ENCODE results near the gene ZNF18.

- TF ChIP-seq EZH2 (IDR thresholded peaks at IDR 0.05; ENCODE audit: low read depth, unreplicated experiment): no peak
- no peak for TF ChIP-seq ETS1 (IDR thresholded peaks at IDR 0.05)
- TF ChIP-seq POLR2AphosphoS5 (IDR thresholded peaks at IDR 0.05; ENCODE audit: low read depth): no peak
- TF ChIP-seq CTCF (conservative IDR thresholded peaks at IDR 0.05; ENCODE audit: low read depth in 2 of 2): no peak
- TF ChIP-seq NANOG (IDR thresholded peaks at IDR 0.05; ENCODE audit: borderline replicate concordance): no peak
- TF ChIP-seq REST (IDR thresholded peaks at IDR 0.05; ENCODE audit: unreplicated experiment): no peak
- no peak for TF ChIP-seq STAT1 (IDR thresholded peaks at IDR 0.05; ENCODE audit: unreplicated experiment)
- no peak for TF ChIP-seq EZH2phosphoT487 (IDR thresholded peaks at IDR 0.05; ENCODE audit: unreplicated experiment)
- TF ChIP-seq ZNF331 (CRISPR knock-in tag; IDR thresholded peaks at IDR 0.05; ENCODE audit: low read depth): no peak
- TF ChIP-seq ZNF114 (CRISPR knock-in tag; IDR thresholded peaks at IDR 0.05): no peak
These were observed 31.3 kb upstream of the ZNF18 start for GRCh38 chr17:12028611-12029010.

All from GM23338 (cell line).